Esophagus muscularis mucosa (tissue), 4 donors: ENCODE measurements around the gene IFNK.

Source experiments
- CTCF ChIP-seq, 3 experiments: fragments of 200-600 bp in 2 of 3; fragments of 450-650 bp in 1 of 3; sonication (generic) in 2 of 3; IDR thresholded peaks; one replicate each; pipeline ENCODE4 v1.5.1; 2017 to 2019; ENCODE audit warnings: antibody characterized with exemption in 3 of 3, mild to moderate bottlenecking in 2 of 3, moderate library complexity in 1 of 3
- EP300 ChIP-seq: sonication (generic); formaldehyde crosslinking; IDR thresholded peaks from one replicate; pipeline ENCODE4 v1.6.1; 2017; ENCODE audit warnings: antibody characterized with exemption
- POLR2A ChIP-seq: fragments of 450-650 bp; IDR thresholded peaks from one replicate; pipeline ENCODE4 v1.6.1; 2017; ENCODE audit warnings: antibody characterized with exemption, moderate library complexity, mild to moderate bottlenecking, low read depth
- POLR2AphosphoS5 ChIP-seq, 2 donors: sonication (generic); formaldehyde crosslinking; IDR thresholded peaks; one replicate each; pipeline ENCODE4 v1.6.1; 2017; ENCODE audit warnings: antibody characterized with exemption in 2 of 2

GRCh38 chr9:27572061-27572460, 48.0 kb downstream of the IFNK start:
- no peak for TF ChIP-seq CTCF (IDR thresholded peaks at IDR 0.05)
- no peak for TF ChIP-seq EP300
- no peak for TF ChIP-seq POLR2AphosphoS5 (IDR thresholded peaks at IDR 0.05)
- no peak for TF ChIP-seq POLR2A
